ENCODE measurements around the gene MVB12A.

MVB12A gene

GRCh38 chr19:17471410-17472125 is 51.7 kb downstream of the MVB12A start:
- DNase-seq (ENCODE audit: low spot score) = no peak

GRCh38 chr19:17473041-17473440 is 53.2 kb downstream of the MVB12A start:
- DNase-seq (ENCODE audit: low spot score) = no peak
